CD1c-positive myeloid dendritic cell (primary cell): ENCODE measurements around the gene TRIO.
"Not testable (repeated sequence)": the region's sequence is repeated elsewhere in the genome, so short reads cannot be mapped to it uniquely, and the experiment has no call there.

Experiments used
- DNase-seq: peaks from one replicate; pipeline ENCODE4 v3.0.0-alpha.2; 2016; ENCODE audit errors: extremely low spot score

Gene TRIO

DNA sequence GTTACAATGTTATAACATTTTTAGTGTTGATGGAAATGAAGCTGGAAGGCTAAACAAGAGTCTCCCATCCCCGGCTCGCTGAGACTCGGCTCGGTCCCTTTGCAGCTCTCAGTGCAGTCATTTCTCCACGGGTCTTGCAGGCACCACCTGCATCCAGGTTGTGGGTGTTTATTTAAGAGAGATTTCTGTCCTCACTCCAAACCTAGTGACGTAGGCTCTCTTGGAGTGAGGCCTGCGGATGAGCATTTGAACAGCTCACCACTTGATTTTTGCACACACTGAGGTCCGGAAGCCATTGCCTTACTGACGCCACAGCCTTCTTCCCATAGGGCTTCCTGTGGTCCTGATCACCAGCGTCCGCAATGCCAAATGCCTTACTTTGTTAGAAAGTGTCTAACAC is 240.8 kb downstream of the TRIO start:
- no peak for DNase-seq

- DNase-seq = no peak
Observed at GRCh38 chr5:14385019-14385418, 241.9 kb downstream of the TRIO start.

DNA sequence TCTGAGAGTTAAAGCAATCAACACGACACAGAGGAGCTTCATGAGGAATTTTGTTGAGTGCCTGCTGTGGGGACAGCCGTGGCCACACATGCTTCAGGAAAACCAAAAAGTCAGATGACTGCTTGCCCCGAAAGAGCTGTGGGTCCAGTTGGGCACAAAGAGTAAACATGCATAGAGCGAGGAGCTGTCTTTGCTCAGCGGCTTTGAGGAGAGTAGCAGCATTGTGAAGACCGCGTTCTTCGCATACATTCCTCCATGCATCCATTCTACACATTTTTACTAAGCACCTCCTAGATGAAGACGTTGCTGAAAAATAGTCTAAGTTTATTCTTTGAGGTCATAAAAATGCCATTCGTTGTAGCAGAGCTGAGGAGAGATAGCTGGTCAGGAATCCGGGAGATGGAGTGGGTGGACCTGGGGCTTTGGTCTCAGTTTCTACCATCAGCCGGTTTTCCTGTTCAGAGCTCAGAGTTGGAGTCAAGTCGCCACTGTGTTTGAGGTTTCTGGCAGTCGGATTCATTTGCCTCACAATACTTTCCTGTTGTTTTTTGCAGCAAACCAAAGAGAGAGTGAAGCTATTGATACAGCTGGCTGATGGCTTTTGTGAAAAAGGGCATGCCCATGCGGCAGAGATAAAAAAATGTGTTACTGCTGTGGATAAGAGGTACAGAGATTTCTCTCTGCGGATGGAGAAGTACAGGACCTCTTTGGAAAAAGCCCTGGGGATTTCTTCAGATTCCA is 243.9 kb downstream of the TRIO start:
- DNase-seq = no peak

GRCh38 chr5:14388741-14389140 is 245.6 kb downstream of the TRIO start:
- no peak for DNase-seq

DNA sequence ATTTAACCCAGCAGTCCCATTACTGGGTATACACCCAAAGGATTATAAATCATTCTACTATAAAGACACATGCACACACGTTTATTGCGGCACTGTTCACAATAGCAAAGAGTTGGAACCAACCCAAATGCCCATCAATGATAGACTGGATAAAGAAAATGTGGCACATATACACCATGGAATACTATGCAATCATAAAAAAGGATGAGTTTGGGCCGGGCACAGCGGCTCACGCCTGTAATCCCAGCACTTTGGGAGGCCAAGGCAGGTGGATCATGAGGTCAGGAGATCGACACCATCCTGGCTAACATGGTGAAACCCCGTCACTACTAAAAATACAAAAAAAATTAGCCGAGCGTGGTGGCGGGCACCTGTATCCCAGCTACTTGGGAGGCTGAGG is 249.4 kb downstream of the TRIO start:
- DNase-seq = not testable (repeated sequence)

DNA sequence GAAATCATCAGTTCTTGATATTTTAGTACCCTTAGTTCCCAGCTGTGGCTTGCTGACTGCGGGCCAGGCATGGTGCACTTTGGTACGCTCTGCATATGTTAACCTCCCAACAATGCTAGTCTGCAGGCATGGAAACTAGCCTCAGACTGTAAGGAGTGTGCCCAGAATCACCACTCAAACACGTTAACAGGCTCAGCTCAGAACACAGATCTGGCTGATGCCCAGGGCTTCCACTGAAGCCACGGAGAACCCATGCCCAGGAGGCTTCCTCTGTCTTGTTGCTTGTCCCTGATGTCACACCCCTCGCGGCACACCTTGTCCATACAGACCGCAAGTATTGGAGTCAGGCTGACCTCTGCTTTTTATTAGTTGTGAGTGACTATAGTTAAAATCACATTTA is 251.2 kb downstream of the TRIO start:
- no peak for DNase-seq

GRCh38 chr5:14395411-14395810 is 252.3 kb downstream of the TRIO start:
- no peak for DNase-seq

GRCh38 chr5:14396066-14396465 is 252.9 kb downstream of the TRIO start:
- no peak for DNase-seq

GRCh38 chr5:14396737-14397136 is 253.6 kb downstream of the TRIO start:
- DNase-seq = no peak

DNA sequence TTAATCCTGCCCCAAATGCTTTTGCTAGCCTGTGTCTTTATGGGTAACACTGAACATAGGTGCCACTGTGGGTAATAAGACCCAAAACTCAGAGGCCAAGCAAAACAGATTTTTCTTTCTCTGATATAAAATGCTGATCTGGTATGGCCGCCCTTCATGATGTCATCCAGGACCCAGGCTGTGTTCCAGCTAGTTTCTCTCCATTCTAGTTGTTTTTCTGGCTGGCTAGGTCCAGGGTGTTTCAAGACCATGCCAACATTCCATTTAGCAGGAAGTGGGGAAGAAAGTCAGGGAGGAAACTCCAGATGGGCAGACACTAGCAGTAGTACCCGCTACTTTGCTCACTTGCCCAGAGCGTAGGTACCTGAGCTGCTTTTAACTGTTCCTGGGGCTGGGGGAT is 254.6 kb downstream of the TRIO start:
- no peak for DNase-seq

DNA sequence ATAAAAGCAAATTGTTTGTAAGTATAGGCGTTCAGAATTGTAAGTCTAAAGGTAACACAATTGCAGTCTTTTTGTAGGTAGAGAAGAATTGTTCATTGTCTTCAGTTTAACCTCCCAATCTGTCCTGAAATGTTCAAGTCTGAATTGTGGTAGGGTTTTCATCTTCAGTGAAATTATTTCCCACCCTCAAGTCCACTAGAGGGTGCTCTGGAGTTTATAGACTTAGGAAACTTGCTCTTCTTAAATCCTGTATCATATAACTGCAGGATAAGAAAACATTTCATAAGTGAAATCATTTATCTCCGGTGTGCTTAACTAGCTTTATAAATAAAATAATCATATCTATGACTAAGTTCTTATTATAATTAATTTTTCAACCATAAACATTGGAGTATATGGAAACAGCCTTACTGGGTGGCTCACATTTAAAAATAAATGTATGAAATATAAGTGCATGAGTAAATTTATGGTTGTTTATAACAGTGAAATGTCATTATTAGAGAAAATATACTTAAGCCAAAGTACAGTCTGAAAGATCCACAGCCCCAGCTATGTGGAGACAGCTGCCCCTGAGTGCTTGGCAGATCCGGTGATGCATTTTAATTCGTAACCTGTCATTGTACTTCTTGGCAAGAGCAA is 256.0 kb downstream of the TRIO start:
- DNase-seq = peak; percentile 64

DNA sequence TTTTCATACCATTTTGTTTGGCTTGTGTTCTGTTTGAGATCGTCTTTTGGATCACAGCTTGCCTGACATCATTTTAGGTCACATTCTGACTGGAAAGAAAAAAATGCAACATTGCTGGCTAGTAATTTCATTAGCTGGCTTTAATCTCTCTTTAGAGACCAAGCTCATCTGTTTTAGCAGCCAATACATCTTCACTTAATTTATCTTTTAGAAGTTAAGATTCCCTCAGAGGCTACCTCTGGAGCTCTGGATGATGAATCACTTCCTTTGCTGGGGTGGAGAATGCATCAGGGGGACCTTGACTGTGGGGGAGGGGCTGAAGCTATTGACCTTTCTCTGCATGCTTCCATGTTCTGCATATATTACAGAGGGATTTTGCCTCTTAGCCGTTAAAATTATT is 256.9 kb downstream of the TRIO start:
- no peak for DNase-seq

GRCh38 chr5:14400611-14401010 is 257.5 kb downstream of the TRIO start:
- no peak for DNase-seq

DNA sequence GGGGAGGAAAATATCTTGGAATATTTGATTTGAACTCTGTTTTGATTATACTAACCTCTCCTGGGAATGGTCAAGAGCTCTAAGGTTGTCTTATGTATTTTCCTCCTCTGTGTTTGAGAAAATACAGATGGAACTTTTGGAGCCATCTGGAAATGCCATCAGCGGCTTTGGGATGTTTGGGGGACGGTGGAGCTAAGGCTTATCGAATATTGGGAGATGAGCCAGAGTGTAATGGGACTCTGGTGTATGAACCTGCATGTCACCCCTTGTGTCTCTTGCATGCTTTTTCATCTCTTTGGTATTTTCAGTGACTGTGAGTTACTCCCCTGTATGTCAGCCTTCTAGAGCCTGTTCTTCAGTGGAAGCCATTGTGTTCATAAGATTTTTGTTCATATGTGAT is 258.5 kb downstream of the TRIO start:
- no peak for DNase-seq

- no peak for DNase-seq
Observed at GRCh38 chr5:14402424-14402823, 259.3 kb downstream of the TRIO start.

GRCh38 chr5:14404780-14405179 is 261.6 kb downstream of the TRIO start:
- DNase-seq = no peak

GRCh38 chr5:14405267-14405666 is 262.1 kb downstream of the TRIO start:
- no peak for DNase-seq

- no peak for DNase-seq
Observed at GRCh38 chr5:14405706-14406553, 262.8 kb downstream of the TRIO start.

DNA sequence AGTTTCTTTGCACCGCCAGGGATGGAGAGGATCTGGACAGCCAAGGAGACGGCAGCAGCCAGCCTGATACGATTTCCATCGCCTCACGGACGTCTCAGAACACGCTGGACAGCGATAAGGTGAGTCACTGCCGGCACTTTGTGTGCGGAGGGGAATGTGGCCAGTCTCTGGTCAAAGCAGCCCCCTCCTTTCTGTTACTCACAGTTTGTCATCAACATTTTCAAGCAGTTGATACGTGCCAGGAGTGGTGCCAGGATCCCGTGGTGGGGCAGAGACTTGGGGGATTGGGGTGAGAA is 263.4 kb downstream of the TRIO start:
- no peak for DNase-seq

- no peak for DNase-seq
Observed at GRCh38 chr5:14407051-14407450, 263.9 kb downstream of the TRIO start.

- DNase-seq = no peak
Observed at GRCh38 chr5:14407746-14408175, 264.6 kb downstream of the TRIO start.

DNA sequence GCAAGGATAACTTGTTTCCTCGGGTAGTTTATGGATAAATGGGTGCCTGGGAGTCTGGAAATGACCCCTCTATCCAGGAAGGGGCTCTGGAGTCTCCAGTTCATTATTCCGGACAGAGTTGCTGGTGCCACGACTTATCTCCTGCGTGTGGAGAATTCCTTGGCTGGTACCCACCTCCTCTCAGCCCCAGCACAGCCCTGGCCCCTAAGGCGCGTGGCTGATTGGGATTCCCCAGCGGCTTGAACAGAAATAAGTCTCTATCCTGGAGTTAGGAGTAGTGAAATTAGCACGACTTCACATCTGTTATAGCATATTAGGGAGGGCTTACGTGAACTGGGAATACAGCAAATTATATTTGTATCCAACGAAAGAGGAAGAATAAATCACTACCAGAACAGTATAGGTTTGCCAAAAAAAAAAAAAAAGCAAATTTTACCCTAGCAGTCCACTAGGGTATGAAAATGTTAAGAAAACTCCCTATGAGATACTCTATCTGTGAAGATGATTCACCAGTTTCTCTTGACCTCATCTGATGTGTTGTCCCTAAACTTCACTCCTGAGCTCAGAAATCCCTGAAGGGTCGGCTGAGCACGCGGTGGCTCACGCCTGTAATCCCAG is 265.9 kb downstream of the TRIO start:
- DNase-seq = no peak

DNA sequence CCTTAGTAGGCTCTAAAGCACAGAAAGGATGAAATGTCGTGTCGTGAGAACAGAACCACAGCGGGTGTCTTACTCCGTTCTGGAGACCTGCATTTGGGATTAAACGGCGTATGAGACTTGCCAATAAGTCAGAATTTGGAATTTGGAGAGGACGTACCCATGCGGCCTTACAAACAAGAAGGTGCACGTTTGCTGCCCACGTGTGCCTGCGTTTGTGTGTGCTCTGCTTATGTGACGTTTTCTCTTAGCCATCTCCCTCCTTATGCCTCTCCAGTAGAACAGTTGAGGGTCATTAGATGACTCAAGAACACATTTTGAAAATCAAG is 266.9 kb downstream of the TRIO start:
- DNase-seq = no peak
